22Rv1 (cell line): ENCODE results near the gene TXNRD3.

Source experiments
- H3K27ac ChIP-seq: fragments of 450-650 bp; 2 replicates; pipeline ENCODE4 v1.5.1; 2017
- CTCF ChIP-seq: fragments of 450-650 bp; IDR thresholded peaks from 2 replicates; pipeline ENCODE4 v1.5.1; 2017; ENCODE audit warnings: mild to moderate bottlenecking
- ZFX ChIP-seq: fragments of 450-650 bp; IDR thresholded peaks from 2 replicates; pipeline ENCODE4 v1.6.1; 2017; ENCODE audit warnings: antibody characterized with exemption, borderline replicate concordance

TXNRD3 gene

GRCh38 chr3:126578702-126579101 is 76.2 kb downstream of the TXNRD3 start:
- H3K27ac ChIP-seq, result no peak overlapping the region
- TF ChIP-seq ZFX, result no peak
- no peak for TF ChIP-seq CTCF

- no peak for TF ChIP-seq ZFX
- no peak for TF ChIP-seq CTCF
- no peak overlapping the region for H3K27ac ChIP-seq
Observed at GRCh38 chr3:126577261-126577660, 77.7 kb downstream of the TXNRD3 start.

- no peak overlapping the region for H3K27ac ChIP-seq
- no peak for TF ChIP-seq CTCF
Observed at GRCh38 chr3:126573492-126574117, 81.3 kb downstream of the TXNRD3 start.

GRCh38 chr3:126571078-126571477 is 83.8 kb downstream of the TXNRD3 start:
- H3K27ac ChIP-seq, result no peak overlapping the region
- no peak for TF ChIP-seq CTCF
- no peak for TF ChIP-seq ZFX

GRCh38 chr3:126570103-126570541 is 84.8 kb downstream of the TXNRD3 start:
- no peak overlapping the region for H3K27ac ChIP-seq
- TF ChIP-seq CTCF (no peak), ZFX (no peak)

GRCh38 chr3:126569390-126569975 is 85.4 kb downstream of the TXNRD3 start:
- no peak overlapping the region for H3K27ac ChIP-seq
- TF ChIP-seq CTCF (no peak), ZFX (no peak)

- no peak overlapping the region for H3K27ac ChIP-seq
- TF ChIP-seq CTCF, result no peak
- TF ChIP-seq ZFX, result no peak
Observed at GRCh38 chr3:126568776-126569342, 86.1 kb downstream of the TXNRD3 start.
